K562 (cell line): ENCODE results near the gene SPATA31C2. TPM values are rescaled to one million over a fixed set of nuclear protein-coding genes. Genes with fewer than 3 reads are reported as not detected.
"Not testable (repeated sequence)": the region's sequence is repeated elsewhere in the genome, so short reads cannot be mapped to it uniquely, and the experiment has no call there.

Source experiments
- ATAC-seq: fragments of 200-7000 bp; cut with Tn5 transposase; 3 replicates; pipeline ENCODE4 v1.9.1; 2020; ENCODE audit warnings: moderate library complexity
- Bru-seq: library from RNA; stranded (reverse); fragments of 400-500 nt; gene quantifications from one replicate; lab custom pipeline; 2021; lab: Mats Ljungman, UMichigan
- BruChase-seq, 2 experiments: library from RNA; stranded (reverse); fragments of 400-500 nt; gene quantifications; one replicate each; lab custom pipeline; 2021; lab: Mats Ljungman, UMichigan
- BruUV-seq: library from RNA; stranded (reverse); fragments of 400-500 nt; replicated peaks from 2 replicates; lab custom pipeline; 2021; lab: Mats Ljungman, UMichigan
- CTCF ChIA-PET: fragments of 300-600 bp; formaldehyde crosslinking; extraction: SDS; loops from one replicate; lab custom pipeline; 2021; ENCODE audit warnings: low intra/inter-chr PET ratio; lab: Yijun Ruan, JAX
- POLR2A ChIA-PET: fragments of 300-600, 350-650 bp; sonication (Branson Sonifier 250); formaldehyde crosslinking; extraction: SDS; loops from one replicate; lab custom pipeline; 2021; ENCODE audit warnings: antibody characterized with exemption, inconsistent platforms; lab: Yijun Ruan, JAX
- DNase-seq, 4 experiments: peaks; one replicate each; pipeline versions ENCODE4 v3.0.0 to v3.0.0-alpha.2; 2011 to 2018; ENCODE audit warnings: low spot score in 3 of 4, mixed read lengths in 3 of 4; ENCODE audit errors: extremely low read depth in 1 of 4
- FAIRE-seq: peaks from 2 replicates; lab custom pipeline; 2011; peaks lifted over from hg19 to GRCh38; lab: Jason Lieb, UNC
- H2AFZ ChIP-seq: 2 replicates; pipeline ENCODE4 v1.6.0; 2011; ENCODE audit warnings: low read depth, low read length, control low read depth, inconsistent platforms
- H3K27ac ChIP-seq: fragments of 200-600 bp; 3 replicates; pipeline ENCODE4 v1.8.0; 2011; ENCODE audit warnings: low read depth, mild to moderate bottlenecking, control low read depth, inconsistent platforms, low read length, moderate library complexity, mixed read lengths; ENCODE audit errors: extremely low read depth
- H3K27me3 ChIP-seq, 2 experiments: fragments of 300-600 bp in 1 of 2; 2 replicates in 1 of 2; 3 replicates in 1 of 2; pipeline versions ENCODE4 v1.6.0 to v1.8.0; 2011; ENCODE audit warnings: inconsistent platforms in 2 of 2, low read length in 2 of 2, mild to moderate bottlenecking in 1 of 2, mixed read lengths in 1 of 2, moderate library complexity in 1 of 2; ENCODE audit not compliant: control insufficient read depth in 2 of 2, insufficient read depth in 2 of 2
- H3K36me3 ChIP-seq: fragments of 300-600 bp; 3 replicates; pipeline ENCODE4 v1.8.0; 2011; ENCODE audit warnings: mild to moderate bottlenecking, low read length, inconsistent platforms; ENCODE audit not compliant: control insufficient read depth, insufficient read depth
- H3K4me1 ChIP-seq, 2 experiments: fragments of 200-600 bp in 1 of 2; replicated peaks in 1 of 2; 2 replicates in 1 of 2; 3 replicates in 1 of 2; pipeline versions ENCODE4 v1.5.1 to v1.8.0; 2011; ENCODE audit warnings: inconsistent platforms in 2 of 2, low read length in 2 of 2, mild to moderate bottlenecking in 1 of 2, mixed read lengths in 1 of 2, moderate library complexity in 1 of 2; ENCODE audit not compliant: control insufficient read depth in 2 of 2, insufficient read depth in 2 of 2
- H3K4me2 ChIP-seq: 2 replicates; pipeline ENCODE4 v1.6.1; 2011; ENCODE audit warnings: low read length, control low read depth, inconsistent platforms, mixed read lengths; ENCODE audit not compliant: insufficient read depth
- H3K4me3 ChIP-seq: fragments of 200-600 bp; sonication (generic), shearing (Covaris generic); 2 replicates; pipeline ENCODE4 v1.5.1; 2016; ENCODE audit warnings: control low read depth, inconsistent platforms
- H3K79me2 ChIP-seq: fragments of 200-600 bp; 3 replicates; pipeline ENCODE4 v1.8.0; 2011; ENCODE audit warnings: low read length, inconsistent platforms; ENCODE audit not compliant: control insufficient read depth, insufficient read depth
- H3K9ac ChIP-seq, 2 experiments: 2 replicates each; pipeline versions ENCODE4 v1.6.0 to v1.6.1; 2011; ENCODE audit warnings: low read depth in 2 of 2, low read length in 2 of 2, control low read depth in 1 of 2, inconsistent platforms in 1 of 2, mild to moderate bottlenecking in 1 of 2, mixed read lengths in 1 of 2; ENCODE audit not compliant: insufficient read depth in 1 of 2
- H3K9me1 ChIP-seq: one replicate; pipeline ENCODE4 v1.6.0; 2011; ENCODE audit warnings: inconsistent platforms, mild to moderate bottlenecking, low read length, moderate library complexity; ENCODE audit not compliant: control insufficient read depth, insufficient read depth
- H3K9me3 ChIP-seq: replicated peaks from 2 replicates; pipeline ENCODE4 v1.5.1; 2011; ENCODE audit warnings: low read depth, low read length, inconsistent platforms; ENCODE audit not compliant: control insufficient read depth, insufficient read depth
- H4K20me1 ChIP-seq: replicated peaks from 2 replicates; pipeline ENCODE4 v1.6.1; 2011; ENCODE audit warnings: low read length, inconsistent platforms, mixed read lengths; ENCODE audit not compliant: control insufficient read depth, insufficient read depth
- CBX3 ChIP-seq, 2 experiments: IDR thresholded peaks; 1 replicate in 1 of 2; 2 replicates in 1 of 2; pipeline ENCODE4 v1.6.1; 2012; ENCODE audit warnings: inconsistent platforms in 2 of 2, low read length in 2 of 2, borderline replicate concordance in 1 of 2, control low read depth in 1 of 2
- FOXA1 ChIP-seq: fragments of 450-650 bp; IDR thresholded peaks from 2 replicates; pipeline ENCODE4 v1.6.1; 2016; ENCODE audit warnings: mild to moderate bottlenecking, borderline replicate concordance
- TAL1 ChIP-seq: fragments of 450-650 bp; IDR thresholded peaks from 2 replicates; pipeline ENCODE4 v1.6.1; 2016; ENCODE audit warnings: mild to moderate bottlenecking
- WGBS: fragments of 100-300 bp; shearing (Covaris generic); methylation state at CpG from one replicate; pipeline ENCODE4 v1.1.6; 2016; ENCODE audit warnings: low coverage, mixed read lengths; ENCODE audit not compliant: insufficient coverage; ENCODE audit errors: missing lambda C conversion rate; 5-methylcytosine and 5-hydroxymethylcytosine counted together
- in situ Hi-C: fragments of 300-500 bp; cut with MboI; formaldehyde crosslinking; loops from 4 replicates; pipeline ENCODE4 v1.15.0; 2018; ENCODE audit warnings: inconsistent platforms, mixed read lengths
- intact Hi-C: fragments of 100-400 bp; cut with micrococcal nuclease; formaldehyde crosslinking; loops from 2 replicates; pipeline ENCODE4 v1.14.2; 2022
- long read RNA-seq, 3 experiments: library from polyadenylated mRNA in 2 of 3; library from RNA in 1 of 3; unstranded in 2 of 3; stranded (forward) in 1 of 3; transcript quantifications; one replicate each; pipeline ENCODE4 v2.0.0, GENCODE V29; 2019 to 2022
- polyA minus RNA-seq, 3 experiments: library from RNA; depleted of rRNA, polyadenylated mRNA; stranded (reverse); fragments of >200 nt; gene quantifications; 2 replicates each; pipeline ENCODE4 v1.2.3, GENCODE V29; 2011
- polyA plus RNA-seq, 8 experiments: library from polyadenylated mRNA; depleted of rRNA in 4 of 8; stranded (reverse) in 5 of 8; unstranded in 3 of 8; fragments of >200 nt; fragmentation: Nextera tagmentation in 2 of 8; fragmentation: Illumina TruSeq in 1 of 8; extraction: Ambion mirVana in 2 of 8; extraction: Trizol in 1 of 8; gene quantifications; 2 replicates each; pipeline versions ENCODE4 v1.2.1 to v1.2.3, GENCODE V29; 2011 to 2014; ENCODE audit warnings: inconsistent platforms in 1 of 8, missing spikeins in 1 of 8
- total RNA-seq, 7 experiments: library from RNA; depleted of rRNA in 6 of 7; stranded (reverse); fragments of >200 nt in 6 of 7; fragmentation: Illumina TruSeq in 2 of 7; extraction: Trizol in 2 of 7; gene quantifications; 2 replicates each; pipeline versions ENCODE4 v1.2.1 to v1.2.3, GENCODE V29; 2011 to 2021; ENCODE audit warnings: low replicate concordance in 1 of 7
- TF ChIP-seq, protein P1 (sequence below): IDR thresholded peaks from 2 replicates; pipeline ENCODE4 v1.6.1; 2016; ENCODE audit warnings: missing genetic modification characterization, missing compliant biosample characterization
- TF ChIP-seq, protein P2 (sequence below): fragments of 150-350 bp; conservative IDR thresholded peaks from 2 replicates; pipeline ENCODE4 v1.6.1; 2014; ENCODE audit warnings: low read length

Gene SPATA31C2
- 0.18 and 0.25 TPM in 2 replicates for total RNA-seq (2011; cell fraction: chromatin; rRNA removed; ENCODE audit: low replicate concordance)
- total RNA-seq (2011; cell fraction: nucleolus; rRNA removed): 0.13 and 0.17 TPM in 2 replicates
- 0.29 TPM in 1 of 2 replicates, not detected in the other for total RNA-seq (2011; cell fraction: nucleoplasm; rRNA removed)
- total RNA-seq (2014; rRNA removed): 0.04 and 0.14 TPM in 2 replicates
- 0.04 and 0.06 TPM in 2 replicates for total RNA-seq (2014; rRNA removed; fragmentation: Illumina TruSeq; extraction: Trizol)
- total RNA-seq (2015; rRNA removed; fragmentation: Illumina TruSeq; extraction: Trizol): 0.04 and 0.08 TPM in 2 replicates
- total RNA-seq (2021): 0.04 and 0.16 TPM in 2 replicates
- polyA plus RNA-seq (2011; rRNA removed): 0.06 TPM in 1 of 2 replicates, not detected in the other
- 0.03 and 0.07 TPM in 2 replicates for polyA plus RNA-seq (2011; cell fraction: cytosol; rRNA removed)
- 0.06 TPM in 2 replicates for polyA plus RNA-seq (2011; cell fraction: nucleus; rRNA removed)
- 0.21 and 0.33 TPM in 2 replicates for polyA plus RNA-seq (2012)
- polyA plus RNA-seq (2014; fragmentation: Illumina TruSeq; extraction: Trizol): 0.16 and 0.17 TPM in 2 replicates
- under 1 TPM; 0.23 to 0.27 TPM for polyA plus RNA-seq (2014; fragmentation: Nextera tagmentation; extraction: Ambion mirVana)
- 0.03 and 0.21 TPM in 2 replicates for polyA plus RNA-seq (2014; rRNA removed)
- polyA minus RNA-seq (2011; rRNA and poly(A)+ RNA removed): 0.04 and 0.06 TPM in 2 replicates
- polyA minus RNA-seq (2011; cell fraction: cytosol; rRNA and poly(A)+ RNA removed): not detected in 2 replicates
- polyA minus RNA-seq (2011; cell fraction: nucleus; rRNA and poly(A)+ RNA removed): 0.11 TPM in 1 of 2 replicates, not detected in the other
- percentile 13 among the genes with signal in this experiment for Bru-seq, nascent RNA
- BruChase-seq, experiment 1, labeled RNA remaining after a 2-hour chase: not detected
- BruChase-seq, experiment 2, labeled RNA remaining after a 6-hour chase: percentile 9 among the genes with signal in this experiment
- long read RNA-seq, experiment 1, partial matches to known transcripts: 0 of 1 reads
- long read RNA-seq, experiment 1, other reads (novel, unspliced or antisense): 1 of 1 reads
- long read RNA-seq, experiment 2: 0 reads
- long read RNA-seq, experiment 3: 0 reads

DNA sequence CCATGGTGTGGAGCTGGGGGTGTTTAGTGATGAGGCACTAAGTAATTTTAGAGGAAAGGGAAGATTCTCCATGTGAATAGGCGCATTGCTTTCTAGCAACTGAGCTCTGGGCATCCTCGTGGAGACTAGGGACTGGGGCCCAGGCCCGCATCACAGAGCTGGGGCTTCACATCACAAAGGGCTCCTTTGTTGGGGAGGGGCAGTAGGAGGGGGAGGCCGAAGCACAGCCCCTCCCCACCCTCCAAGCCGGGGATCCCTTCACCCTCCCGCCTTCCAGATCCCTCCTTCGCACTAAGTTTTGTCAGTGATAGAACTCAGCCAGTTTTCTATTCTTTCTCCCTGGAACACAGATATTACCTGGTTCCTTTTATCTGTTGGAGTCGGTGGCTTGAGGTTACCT lies at the start of gene SPATA31C2:
Gene SPATA31C2, minus strand, starts transcription at position 101 of the 400 bp plus-strand sequence. Its CDS starts 29 bp downstream, at position 72.
- POLR2A ChIA-PET, H3K27ac ChIP-seq, H3K27me3 ChIP-seq, CTCF ChIA-PET, DNase-seq, H3K4me3 ChIP-seq, BruUV-seq, H3K9me3 ChIP-seq, H2AFZ ChIP-seq, in situ Hi-C loops, H3K9ac ChIP-seq, H3K9me1 ChIP-seq, FAIRE-seq, H3K36me3 ChIP-seq, H4K20me1 ChIP-seq, H3K79me2 ChIP-seq, H3K4me2 ChIP-seq, intact Hi-C loops, H3K4me1 ChIP-seq, ATAC-seq: not testable (repeated sequence)
- no CpG with 5 or more reads among the region's 8 CpGs for WGBS

DNA sequence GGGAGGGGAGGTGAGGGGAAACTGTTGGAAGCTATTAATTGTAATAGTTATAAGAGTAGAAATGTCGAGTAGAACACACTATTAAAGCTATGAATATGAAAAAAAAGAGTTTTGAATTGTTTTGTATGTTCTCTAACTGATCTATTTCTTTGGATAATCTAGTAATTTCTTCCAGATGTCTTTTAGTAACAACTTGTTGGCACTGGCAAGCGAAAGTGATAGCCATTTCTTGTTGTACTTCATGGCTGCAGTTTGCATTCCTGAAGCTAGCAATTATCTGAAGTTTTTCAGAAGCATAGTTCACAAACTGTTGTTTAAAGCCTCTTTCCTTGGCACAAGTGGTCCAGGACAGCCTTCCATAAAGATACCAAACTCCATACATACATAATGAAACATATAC lies 49.4 kb upstream of the SPATA31C2 start:
- Histone ChIP-seq H3K27ac (no peak overlapping the region), H3K4me3 (no peak overlapping the region), H3K9me3 (no peaks in the 10 kb centered on the region), H3K4me2 (no peak overlapping the region), H2AFZ (no peak overlapping the region), H3K27me3 (no peaks in the 10 kb centered on the region), H3K36me3 (no peaks in the 10 kb centered on the region), H3K79me2 (no peaks in the 10 kb centered on the region), H3K9ac (no peak overlapping the region), H4K20me1 (no peaks in the 10 kb centered on the region), H3K4me1 (no peaks in the 10 kb centered on the region), H3K9me1 (no peaks in the 10 kb centered on the region)
- no peak for FAIRE-seq
- WGBS: 0% methylated on average over 1 of the region's 2 CpGs
- ATAC-seq: no peak
- BruUV-seq: no TSS peak
- ChIA-PET POLR2A (no interaction called here), CTCF (no interaction called here)
- TF ChIP-seq, protein P1, sequence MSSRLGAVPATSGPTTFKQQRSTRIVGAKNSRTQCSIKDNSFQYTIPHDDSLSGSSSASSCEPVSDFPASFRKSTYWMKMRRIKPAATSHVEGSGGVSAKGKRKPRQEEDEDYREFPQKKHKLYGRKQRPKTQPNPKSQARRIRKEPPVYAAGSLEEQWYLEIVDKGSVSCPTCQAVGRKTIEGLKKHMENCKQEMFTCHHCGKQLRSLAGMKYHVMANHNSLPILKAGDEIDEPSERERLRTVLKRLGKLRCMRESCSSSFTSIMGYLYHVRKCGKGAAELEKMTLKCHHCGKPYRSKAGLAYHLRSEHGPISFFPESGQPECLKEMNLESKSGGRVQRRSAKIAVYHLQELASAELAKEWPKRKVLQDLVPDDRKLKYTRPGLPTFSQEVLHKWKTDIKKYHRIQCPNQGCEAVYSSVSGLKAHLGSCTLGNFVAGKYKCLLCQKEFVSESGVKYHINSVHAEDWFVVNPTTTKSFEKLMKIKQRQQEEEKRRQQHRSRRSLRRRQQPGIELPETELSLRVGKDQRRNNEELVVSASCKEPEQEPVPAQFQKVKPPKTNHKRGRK (tag): no peak
- TF ChIP-seq, protein P2, sequence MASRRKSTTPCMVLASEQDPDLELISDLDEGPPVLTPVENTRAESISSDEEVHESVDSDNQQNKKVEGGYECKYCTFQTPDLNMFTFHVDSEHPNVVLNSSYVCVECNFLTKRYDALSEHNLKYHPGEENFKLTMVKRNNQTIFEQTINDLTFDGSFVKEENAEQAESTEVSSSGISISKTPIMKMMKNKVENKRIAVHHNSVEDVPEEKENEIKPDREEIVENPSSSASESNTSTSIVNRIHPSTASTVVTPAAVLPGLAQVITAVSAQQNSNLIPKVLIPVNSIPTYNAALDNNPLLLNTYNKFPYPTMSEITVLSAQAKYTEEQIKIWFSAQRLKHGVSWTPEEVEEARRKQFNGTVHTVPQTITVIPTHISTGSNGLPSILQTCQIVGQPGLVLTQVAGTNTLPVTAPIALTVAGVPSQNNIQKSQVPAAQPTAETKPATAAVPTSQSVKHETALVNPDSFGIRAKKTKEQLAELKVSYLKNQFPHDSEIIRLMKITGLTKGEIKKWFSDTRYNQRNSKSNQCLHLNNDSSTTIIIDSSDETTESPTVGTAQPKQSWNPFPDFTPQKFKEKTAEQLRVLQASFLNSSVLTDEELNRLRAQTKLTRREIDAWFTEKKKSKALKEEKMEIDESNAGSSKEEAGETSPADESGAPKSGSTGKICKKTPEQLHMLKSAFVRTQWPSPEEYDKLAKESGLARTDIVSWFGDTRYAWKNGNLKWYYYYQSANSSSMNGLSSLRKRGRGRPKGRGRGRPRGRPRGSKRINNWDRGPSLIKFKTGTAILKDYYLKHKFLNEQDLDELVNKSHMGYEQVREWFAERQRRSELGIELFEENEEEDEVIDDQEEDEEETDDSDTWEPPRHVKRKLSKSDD: no peak
- no peak for TF ChIP-seq FOXA1
- no peak for TF ChIP-seq CBX3 (IDR thresholded peaks at IDR 0.05; ENCODE audit: borderline replicate concordance in 1 of 2, low read length in 2 of 2)
- no peak for TF ChIP-seq TAL1
- no peak for DNase-seq
- in situ Hi-C loops: no loop called here
- intact Hi-C loops: no loop called here
